Gastrocnemius medialis (tissue), 4 donors: Measurements from ENCODE around the gene DDX54.

Source experiments
- CTCF ChIP-seq, 5 experiments: fragments of 450-650 bp in 3 of 5; fragments of 200-600 bp in 2 of 5; sonication (generic) in 2 of 5; IDR thresholded peaks in 4 of 5; conservative IDR thresholded peaks in 1 of 5; 1 replicate in 4 of 5; 2 replicates in 1 of 5; pipeline ENCODE4 v1.5.1; 2016 to 2019; ENCODE audit warnings: antibody characterized with exemption in 5 of 5, mild to moderate bottlenecking in 3 of 5, moderate library complexity in 3 of 5
- POLR2A ChIP-seq, 2 donors: fragments of 450-650 bp; IDR thresholded peaks; one replicate each; pipeline ENCODE4 v1.6.1; 2017; ENCODE audit warnings: antibody characterized with exemption in 2 of 2, mild to moderate bottlenecking in 2 of 2, moderate library complexity in 2 of 2

DNA sequence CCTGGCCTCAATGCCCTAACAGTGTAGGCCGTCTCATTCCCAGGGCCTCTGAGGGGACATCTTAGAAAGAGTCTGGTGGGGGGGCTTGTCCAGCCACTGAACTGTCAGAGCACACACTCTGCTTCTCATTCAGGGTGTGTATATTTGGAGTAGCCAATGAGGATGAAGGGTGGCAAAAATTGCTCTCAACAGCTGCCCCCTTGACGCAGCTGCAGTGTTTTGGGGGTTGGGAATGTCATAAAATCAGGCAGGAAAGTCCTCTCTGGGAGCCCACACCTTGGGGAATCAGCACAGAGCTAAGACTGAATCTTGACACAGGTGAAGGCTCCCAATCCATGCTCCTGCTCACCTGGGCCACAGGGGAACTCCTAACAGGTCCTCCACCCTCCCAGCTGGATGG lies 51.2 kb downstream of the DDX54 start:
- TF ChIP-seq CTCF (IDR thresholded peaks at IDR 0.05 in 4 of 5, conservative IDR thresholded peaks at IDR 0.05 in 1 of 5) (no peak), POLR2A (IDR thresholded peaks at IDR 0.05) (no peak)
